GM12864 (cell line): ENCODE measurements around the gene NFKBIE.

Experiments used
- DNase-seq: peaks from one replicate; pipeline ENCODE4 v3.0.0-alpha.2; 2011; ENCODE audit warnings: low read depth
- H3K4me3 ChIP-seq: 2 replicates; pipeline ENCODE4 v1.5.1; 2011; ENCODE audit warnings: mild to moderate bottlenecking, low read depth, low read length, control low read depth
- CTCF ChIP-seq: IDR thresholded peaks from 2 replicates; pipeline ENCODE4 v1.5.1; 2011; ENCODE audit warnings: low read depth, mild to moderate bottlenecking, moderate library complexity, low read length, control low read depth, inconsistent platforms; ENCODE audit errors: missing control alignments

Gene NFKBIE

GRCh38 chr6:44263354-44264100 is 1.8 kb downstream of the NFKBIE start:
- TF ChIP-seq CTCF, result no peak
- DNase-seq, result no peak
- H3K4me3 ChIP-seq, result peak overlapping the region; percentile 94

DNA sequence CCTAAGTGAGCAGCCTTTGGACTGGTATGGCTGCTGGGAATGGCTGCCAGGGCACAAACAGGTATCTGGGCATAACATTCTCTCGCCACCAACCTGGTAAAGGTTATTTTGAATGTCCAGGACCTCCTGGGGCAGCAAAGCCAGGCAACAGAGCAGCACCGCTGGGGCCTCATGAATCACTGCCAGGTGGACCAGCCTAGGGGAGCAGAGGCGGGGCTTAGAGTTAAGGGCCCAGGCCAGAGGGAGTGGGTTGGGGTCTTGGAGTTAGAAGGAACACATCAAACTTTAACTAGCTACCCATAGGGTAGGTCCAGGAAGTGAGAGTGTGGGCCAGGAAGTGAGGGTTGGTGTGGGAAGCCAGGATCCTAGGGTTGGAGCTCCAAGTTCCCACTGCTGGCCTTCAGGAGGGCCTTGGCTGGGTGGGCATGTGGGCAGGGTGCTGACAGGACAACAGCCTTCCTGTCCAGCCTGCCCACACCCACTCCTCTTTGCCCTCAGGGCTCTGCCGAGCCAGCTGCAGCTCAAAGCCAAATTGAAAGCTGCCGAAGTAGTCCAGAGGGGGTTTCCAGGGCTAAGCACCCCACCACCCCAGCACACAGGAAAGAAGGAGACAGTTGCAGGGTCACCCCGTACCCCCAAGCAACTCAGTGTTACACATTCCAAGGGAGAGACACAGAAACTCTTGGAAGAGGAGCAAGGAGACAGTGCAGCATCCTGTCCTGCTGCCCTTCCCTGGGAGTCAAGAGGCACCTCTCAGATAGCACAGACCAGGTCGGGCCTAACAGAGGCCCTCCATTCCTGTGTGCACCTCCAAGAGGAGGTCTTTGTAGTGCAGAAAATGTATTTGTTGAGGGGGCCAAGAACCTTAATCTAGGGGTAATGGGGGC is 2.6 kb downstream of the NFKBIE start:
- H3K4me3 ChIP-seq, result peak overlapping the region; percentile 94
- no peak for DNase-seq
- TF ChIP-seq CTCF, result no peak

DNA sequence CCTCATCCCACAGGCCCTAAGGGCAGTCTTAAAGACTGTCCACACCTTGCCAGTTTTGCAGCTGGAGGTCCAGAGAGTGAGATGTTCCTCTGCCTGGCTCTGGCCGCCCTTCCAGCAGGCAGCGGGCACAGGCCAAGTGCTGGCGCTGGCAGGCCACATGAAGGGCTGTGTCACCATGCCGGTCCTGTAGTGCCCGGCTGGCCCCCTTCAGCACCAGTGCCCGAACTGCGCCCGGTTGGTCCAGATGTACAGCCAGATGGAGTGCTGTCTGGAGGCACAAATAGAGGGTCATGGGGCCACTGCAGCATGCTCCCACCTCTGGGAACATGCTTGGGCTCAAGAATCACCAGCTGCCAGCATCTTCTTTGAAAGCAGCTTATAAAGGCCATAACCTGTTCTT is 3.8 kb downstream of the NFKBIE start:
- H3K4me3 ChIP-seq, result peak overlapping the region; percentile 94
- TF ChIP-seq CTCF, result no peak
- no peak for DNase-seq

DNA sequence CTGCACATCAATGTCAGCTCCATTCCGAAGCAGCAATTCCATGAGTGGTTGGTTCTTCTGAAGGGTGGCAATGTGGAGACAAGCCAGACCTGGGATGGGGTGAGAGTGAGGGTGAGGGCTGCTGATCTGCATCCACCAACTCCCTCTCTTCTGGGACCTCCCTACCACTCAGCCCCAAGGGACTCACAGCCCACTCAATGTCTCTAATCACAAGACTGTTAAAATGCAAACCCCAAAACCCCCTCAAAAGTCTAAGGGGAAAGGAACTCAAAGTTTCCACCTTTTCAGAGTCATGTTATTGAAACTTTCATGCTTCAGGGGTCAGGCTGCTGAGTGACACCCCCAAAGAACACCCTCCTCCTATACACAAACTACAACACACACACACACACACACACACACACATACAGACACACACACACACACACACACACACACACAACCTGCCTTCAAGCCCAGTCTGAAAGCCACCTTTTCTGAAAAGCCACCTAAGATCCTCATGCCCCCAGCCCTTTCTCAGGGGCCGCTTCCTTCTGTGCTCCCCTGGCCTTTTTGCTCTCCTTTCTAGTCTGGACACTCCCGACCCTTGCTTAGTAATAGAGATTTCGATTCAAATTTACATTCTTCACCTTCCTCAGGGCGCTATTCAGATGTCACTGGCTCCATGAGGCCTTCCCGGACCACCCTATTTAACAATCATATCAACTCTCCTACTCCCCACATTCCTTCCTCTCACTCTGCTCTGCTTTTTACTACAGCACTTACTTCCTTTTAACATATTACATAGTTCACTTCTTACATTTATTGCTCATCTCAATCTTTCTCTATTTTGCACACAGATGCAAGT is 4.7 kb downstream of the NFKBIE start:
- peak overlapping the region; percentile 94 for H3K4me3 ChIP-seq
- no peak for DNase-seq
- TF ChIP-seq CTCF, result no peak

DNA sequence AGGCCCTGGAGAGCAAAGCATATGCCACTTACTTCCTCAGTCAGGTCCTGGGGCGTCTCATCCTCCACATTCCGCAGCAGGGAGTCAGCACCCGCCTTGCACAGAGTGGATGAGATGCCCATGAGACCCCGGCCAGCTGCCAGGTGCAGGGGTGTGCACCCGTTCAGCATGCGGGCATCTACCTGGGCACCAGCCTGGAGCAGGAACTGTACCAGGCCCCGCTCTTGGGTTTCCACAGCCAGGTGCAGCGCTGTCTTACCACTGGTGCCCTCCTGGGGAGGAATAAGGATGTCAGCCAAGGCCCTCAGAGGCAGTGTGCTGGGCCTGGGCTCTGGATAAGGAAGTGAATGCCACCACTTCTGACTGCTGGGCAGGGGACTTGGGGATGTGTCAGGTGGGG is 5.3 kb downstream of the NFKBIE start:
- H3K4me3 ChIP-seq, result peak overlapping the region; percentile 29
- TF ChIP-seq CTCF, result no peak
- DNase-seq, result no peak

DNA sequence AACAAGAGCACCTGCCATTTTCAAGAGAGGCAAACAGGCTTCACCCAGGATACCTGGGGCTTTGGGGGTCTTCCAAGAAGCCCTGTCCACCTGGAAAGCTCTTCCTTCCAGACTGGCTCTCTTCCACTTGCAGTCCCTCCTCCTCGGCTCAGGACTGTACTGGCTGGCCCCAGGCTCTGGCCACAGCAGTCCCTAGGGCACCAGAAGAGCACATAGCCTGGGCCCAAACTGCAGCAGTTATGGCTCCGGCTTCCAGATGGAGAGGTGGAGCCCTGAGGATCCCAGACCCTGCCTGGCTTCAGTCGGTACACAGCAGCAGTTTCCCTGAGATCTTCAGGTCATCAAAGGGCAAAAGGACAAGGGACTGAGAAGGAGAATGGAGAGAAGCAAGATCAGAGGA is 6.4 kb downstream of the NFKBIE start:
- peak overlapping the region; percentile 25; the same call in 1 of the 2 replicates for H3K4me3 ChIP-seq
- no peak for DNase-seq
- no peak for TF ChIP-seq CTCF
